HG03378 (cell line): ENCODE measurements around the gene THAP8.

ENCODE experiments used
- ATAC-seq: cut with Tn5 transposase; IDR thresholded peaks from one replicate; pipeline ENCODE4 v1.9.1; 2021; ENCODE audit warnings: mild to moderate bottlenecking, moderate library complexity; ENCODE audit not compliant: unreplicated experiment

THAP8 gene

DNA sequence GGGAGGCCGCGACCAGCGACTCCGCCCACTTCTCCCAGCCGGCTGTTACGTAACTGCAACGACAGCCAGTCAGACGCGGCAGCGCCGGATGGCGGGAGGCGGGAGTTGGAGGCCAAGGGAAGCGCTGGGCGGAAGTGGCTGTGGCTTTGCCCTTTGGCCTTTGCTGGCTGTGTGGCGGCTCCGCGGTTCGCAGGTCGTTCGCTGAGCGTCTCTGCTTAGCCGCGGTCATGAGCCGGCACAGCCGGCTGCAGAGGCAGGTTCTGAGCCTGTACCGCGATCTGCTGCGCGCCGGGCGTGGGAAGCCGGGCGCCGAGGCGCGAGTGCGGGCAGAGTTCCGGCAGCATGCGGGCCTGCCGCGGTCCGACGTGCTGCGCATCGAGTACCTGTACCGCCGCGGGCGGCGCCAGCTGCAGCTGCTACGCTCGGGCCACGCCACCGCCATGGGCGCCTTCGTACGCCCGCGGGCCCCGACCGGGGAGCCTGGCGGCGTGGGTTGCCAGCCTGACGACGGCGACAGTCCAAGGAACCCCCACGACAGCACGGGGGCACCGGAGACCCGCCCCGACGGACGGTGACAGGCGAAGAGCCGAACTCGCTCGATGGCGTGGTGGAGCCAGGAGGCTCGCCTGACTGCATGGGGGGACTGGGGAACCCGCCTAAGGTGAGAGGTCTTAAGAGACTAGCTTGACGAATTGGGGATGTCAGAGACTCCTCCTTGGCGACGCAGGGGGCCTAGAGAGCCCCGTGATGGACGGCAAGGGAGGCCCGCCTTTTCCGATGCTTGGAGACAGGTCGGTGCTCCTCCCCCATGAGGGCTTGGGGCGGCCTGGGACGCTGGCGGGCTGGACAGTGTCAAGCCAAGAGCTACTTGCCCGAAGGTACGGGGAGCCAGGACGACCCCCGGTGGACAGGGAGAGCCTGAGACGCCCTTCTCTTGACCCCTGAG is 58.8 kb downstream of the THAP8 start, which contains the start of gene SDHAF1:
Gene SDHAF1, plus strand, starts transcription at position 141 of the 946 bp plus-strand sequence. Its CDS starts 87 bp downstream, at position 228.
- ATAC-seq, result peak; percentile 69

DNA sequence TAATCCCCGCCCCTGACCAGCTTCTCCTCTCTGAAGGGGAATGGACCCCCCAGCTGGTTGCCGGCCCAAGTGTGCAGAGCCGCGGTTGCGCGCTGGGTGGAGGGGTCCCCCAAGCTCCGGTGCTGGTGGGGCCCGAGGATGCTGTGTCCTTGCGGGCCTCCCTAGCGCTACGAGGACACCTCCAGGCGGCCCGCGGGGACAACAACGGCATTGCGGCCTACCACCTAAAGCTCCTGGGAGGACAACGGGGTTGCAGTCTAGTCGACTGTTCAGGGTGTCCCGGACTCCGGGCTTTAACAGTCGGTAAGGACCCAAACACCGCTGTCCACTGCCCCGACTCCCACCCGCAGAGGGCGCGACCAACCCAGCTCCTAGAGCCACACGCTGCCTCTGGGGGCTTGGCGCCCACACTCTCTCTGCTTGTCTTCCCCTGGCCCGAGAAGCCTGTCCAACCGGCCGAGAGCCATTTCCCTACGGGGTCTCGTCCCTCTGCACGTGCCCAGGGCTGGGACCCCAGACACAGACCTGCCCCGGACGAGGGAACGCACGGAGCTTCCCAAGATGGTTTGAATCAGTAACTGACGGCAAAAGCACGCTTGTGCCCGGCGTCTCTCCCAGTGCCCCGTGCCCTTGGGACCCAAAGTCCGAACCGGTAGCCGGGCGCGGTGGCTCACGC is 60.0 kb downstream of the THAP8 start:
- ATAC-seq, result no peak

DNA sequence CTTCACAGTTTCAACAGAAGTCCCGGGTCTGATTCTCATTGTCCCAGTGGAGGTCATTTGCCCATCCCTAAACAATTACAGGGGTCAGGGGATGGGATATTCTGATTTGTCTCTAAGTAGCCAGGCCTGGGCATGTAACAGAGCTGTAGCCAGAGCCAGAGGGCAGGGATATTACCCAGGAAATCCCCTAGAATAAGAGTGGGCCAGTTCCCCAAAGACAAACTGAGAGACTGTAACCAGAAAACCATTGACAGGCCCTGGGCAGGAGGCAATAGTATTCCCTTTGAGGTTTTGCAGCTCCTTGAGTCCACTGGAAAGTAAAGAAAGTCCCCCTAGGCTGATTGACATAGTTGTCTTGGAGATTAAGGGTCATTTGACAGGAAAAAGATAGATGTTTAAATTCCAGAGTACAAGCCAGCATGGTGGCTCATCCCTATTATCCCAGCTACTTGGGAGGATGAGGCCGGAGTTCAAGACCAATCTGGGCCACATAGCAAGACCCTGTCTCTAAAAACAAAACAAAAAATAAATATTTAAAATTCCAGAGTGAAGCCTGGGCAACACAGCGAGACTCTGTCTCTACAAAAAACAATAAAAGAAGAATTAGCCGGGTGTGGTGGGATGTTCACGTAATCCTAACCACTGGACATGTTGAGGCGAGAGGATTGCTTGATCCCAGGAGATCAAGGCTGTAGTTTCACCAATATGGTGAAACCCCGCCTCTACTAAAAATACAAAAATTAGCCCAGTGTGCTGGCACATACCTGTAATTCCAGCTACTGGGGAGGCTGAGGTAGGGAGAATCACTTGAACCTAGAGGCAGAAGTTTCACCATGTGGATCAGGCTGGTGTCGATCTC is 60.9 kb downstream of the THAP8 start:
- ATAC-seq, result no peak

DNA sequence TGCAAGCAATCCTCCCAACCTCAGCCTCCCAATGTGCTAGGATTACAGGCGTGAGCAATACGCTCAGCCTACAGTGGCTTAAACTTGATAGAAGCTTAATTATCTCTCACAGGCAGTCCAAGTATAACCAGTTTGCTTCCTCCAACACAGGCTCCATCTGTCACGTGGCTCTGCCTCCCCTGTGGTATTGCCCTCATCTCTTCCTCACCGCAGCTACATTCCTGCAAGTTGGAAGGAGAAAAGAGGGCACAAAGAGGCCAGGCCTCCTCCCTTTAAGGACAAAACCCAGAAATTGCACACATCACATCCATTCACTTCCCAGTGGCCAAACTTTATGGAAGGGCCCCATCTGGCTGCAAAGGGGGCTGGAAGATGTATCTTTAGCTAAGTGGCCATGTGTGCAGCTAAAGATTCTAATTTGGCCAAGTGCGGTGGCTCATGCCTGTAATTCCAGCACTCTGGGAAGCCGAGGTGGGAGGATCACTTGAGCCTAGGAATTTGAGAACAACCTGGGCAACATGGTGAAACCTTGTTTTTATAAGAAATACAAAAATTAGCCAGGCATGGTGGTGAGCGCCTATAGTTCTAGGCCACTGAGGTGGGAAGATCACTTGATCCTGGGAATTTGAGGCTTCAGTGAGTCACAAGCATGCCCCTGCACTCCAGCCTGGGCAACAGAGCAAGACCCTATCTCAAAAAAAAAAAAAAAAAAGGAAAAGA is 62.2 kb downstream of the THAP8 start:
- ATAC-seq, result no peak

DNA sequence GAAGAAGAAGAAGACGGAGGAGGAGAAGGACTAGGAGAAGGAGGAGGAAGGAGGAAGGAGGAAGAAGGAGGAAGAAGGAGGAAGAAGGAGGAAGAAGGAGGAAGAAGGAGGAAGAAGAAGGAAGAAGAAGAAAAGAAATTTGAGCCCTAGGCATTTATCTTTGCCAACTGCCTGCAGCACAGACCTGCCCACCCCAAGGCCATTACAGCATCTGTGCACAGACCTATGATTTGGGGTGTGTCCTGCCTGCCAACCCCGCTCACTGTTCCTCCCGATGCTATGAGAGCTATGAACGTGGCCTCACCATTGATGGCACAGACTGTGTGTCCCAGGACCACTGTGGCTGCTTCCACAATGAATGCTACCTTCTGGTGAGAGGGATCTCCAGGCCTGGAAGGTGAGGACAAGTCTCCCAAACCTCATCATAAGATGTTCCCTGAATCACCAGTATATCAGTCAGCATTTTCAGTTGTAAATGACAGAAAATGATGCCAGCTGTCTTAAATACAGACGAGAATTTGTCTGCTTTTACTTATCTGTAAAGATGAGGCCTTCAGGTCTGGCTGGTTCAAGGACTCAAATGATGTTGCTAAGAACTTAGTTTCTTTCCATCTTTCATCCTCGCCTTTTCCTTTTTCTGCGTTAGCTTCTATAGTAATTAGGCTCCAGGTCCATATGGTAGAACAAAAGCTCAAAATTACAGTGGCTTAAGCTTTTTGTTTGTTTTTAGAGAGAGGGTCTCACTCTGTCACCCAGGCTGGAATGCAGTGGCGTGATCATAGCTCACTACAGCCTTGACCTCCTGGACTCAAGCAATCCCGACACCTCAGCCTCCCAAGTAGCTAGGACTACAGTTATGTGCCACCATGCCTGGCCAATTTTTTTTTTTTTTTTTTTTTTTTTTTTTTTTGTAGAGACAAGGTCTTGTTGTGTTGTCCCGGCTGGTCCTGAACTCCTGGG is 63.0 kb downstream of the THAP8 start:
- no peak for ATAC-seq

DNA sequence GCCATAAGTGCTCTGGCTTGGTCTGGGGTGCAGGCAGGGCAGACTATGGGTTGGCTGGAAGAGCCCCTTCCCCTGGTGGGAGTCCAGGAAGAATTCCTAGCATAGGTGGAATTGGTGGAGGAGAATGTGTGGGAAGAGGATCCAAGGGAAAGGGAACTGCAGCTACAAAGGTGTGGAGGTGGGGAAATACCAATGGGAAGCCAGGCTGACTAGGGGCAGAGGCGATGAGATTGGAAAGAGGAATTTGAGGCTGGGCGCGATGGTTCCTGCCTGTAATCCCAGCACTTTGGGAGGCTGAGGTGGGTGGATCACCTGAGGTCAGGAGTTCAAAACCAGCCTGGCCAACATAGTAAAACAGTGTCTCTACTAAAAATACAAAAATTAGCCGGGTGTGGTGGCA is 63.9 kb downstream of the THAP8 start:
- no peak for ATAC-seq

GRCh38 chr19:35988824-35989223 is 65.3 kb downstream of the THAP8 start:
- no peak for ATAC-seq

- ATAC-seq, result no peak
Observed at GRCh38 chr19:35987571-35987896, 66.6 kb downstream of the THAP8 start.

- ATAC-seq, result no peak
Observed at GRCh38 chr19:35986664-35987570, 67.2 kb downstream of the THAP8 start.

DNA sequence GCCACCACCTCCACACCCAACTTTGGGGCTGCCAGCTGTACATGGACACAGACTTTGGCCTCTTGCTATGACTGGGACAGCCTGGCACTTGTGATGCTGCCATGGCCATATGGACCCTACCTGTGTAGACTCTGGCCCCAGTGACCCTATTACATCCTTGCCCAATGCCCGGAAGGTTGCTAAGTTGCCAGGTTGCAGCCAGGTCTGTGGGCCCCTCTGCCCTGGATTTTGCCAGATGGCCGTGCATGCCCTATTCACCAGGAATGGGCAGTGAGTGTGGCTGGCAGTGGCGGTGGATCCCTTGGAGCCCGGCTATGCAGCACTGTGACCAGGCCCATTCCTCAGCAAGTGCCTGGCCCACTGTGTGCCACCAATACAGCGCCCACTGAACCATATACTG is 68.0 kb downstream of the THAP8 start:
- ATAC-seq, result no peak
